A204.1 (cell line): Measurements from ENCODE around the gene ELOVL5.

Experiments
- FAIRE-seq: peaks from 2 replicates; lab custom pipeline; 2012; peaks lifted over from hg19 to GRCh38; lab: Jason Lieb, UNC

The ELOVL5 gene

GRCh38 chr6:53302678-53303360 lies 45.9 kb downstream of the ELOVL5 start:
- FAIRE-seq: no peak

DNA sequence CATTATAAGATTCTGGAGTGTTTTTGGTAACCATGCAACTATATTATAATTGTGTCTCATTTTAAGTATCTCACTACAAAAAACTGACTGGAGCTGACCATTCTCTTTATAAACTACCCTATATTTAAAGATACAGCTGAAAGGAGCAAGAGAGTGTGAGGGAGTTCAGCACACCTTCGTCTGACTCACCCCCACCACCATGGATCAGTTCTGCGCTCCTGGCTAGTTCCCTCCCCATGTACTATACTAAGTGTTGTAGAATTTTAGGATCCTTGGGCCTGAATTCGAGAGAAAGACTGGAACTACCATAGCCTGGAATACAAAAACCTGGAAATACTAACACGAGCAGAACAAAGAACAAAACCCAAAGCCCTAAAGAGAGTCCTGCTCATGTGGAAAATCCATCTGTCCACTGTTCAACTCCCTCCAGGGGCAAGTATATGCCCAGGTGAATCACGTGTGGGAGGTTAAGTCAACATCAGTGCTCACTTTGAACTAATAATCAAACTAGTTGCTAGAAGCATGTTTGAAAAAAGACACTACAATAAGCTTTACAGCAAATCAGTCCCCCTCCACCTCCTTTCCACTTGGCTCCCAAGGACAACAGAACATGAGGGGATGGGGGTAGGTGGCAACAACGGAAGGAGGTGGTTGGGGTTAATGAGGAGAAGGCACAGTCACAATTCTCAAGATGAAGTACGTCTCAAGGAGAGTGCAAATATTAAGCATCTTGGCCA lies 46.8 kb downstream of the ELOVL5 start:
- FAIRE-seq: no peak

DNA sequence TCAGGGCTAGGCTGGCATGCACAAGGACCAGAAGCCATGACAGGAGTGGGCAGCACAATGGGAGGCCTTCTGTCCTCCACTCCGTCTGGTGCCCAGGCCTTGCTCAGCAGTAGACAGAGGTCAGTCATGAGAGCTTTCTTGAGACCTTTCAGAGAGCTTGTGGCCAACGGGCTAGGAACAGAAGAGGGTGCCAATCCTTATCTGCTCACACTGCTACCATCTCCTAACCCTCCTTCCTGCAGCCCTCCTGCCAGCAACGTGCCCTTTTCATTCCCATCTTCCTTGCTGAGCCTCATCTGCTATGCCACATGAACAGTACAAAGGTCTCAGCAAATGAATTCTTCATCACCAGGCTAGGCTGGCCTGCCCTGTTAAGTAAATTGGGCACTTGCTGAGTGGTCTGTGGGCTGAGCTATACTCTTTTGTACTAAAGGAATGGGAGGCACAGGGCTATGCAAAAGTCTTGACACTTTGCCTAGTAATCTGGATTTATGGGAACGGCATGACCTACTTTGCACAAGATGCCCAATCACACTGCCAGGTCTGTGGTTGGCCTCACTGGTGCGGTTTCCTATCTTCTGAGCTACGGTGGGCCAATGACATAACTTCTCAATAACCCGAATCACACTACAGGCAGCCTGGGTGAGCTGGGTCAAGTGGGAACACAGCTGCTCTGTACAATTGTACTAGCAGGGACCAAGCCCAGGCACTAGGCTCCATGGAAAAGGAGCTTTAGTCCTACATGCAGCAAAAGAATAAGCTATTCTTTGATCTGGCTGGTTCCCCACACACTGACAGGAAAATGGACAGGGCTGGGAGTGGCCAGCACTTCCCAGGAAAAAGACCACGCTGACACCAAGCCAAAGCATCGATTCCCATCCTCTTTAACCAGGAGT lies 47.8 kb downstream of the ELOVL5 start:
- no peak for FAIRE-seq

GRCh38 chr6:53299331-53300005 lies 49.3 kb downstream of the ELOVL5 start:
- no peak for FAIRE-seq

DNA sequence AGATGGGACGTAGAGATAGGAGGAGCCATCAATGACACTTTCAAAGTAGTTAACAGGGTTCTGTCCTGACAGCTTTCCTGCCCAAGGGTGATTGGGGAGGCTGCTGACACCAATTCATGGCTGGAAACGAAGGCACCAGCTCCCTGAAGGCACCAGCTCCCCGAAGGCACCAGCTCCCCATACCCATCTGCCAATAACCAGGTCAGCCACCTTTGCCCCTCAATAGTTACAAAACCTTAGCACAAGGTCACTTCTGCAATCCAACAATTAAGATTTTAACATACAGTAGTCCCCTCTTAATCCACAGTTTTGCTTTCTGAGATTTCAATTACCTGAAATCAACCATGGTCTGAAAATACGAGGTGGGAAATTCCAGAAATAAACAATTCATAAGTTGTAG lies 51.7 kb downstream of the ELOVL5 start:
- FAIRE-seq: no peak

DNA sequence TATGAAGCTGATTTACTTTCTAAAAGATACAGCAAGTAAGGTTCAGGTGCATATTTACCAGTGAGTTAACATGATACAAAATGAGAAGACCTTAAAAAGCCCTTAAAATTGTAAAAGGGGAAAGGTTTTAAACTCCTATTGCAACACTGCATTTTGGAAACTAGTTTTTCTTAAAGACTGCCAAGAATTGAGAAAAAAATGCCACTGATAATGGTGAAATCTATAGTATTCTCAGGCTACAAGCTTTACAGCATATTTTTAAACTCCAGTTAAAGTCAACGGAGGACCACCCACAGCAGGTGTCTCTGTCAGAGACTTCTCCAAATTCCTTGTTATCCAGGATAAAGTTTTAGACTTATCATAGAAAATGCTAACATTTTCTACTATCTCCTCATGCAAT lies 53.6 kb downstream of the ELOVL5 start:
- no peak for FAIRE-seq

DNA sequence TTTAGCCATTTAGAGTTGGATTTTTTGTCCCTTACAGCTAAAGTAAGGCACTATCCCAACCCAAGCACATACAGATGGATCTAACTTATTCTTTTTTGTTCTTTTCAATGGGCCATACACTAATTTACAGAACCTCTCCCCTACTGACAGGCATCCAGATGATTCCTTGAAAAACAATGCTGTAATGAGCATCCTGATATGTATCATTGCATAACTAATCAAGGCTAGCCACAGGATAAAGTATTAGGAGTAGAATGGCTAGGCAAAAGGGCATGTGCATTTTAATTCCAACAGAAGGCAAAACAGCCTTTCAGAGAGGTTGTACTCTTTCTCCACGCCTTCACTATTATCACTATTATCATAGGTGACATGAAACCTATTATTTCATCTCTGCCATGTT lies 54.1 kb downstream of the ELOVL5 start:
- FAIRE-seq: no peak

GRCh38 chr6:53294095-53294494 lies 54.7 kb downstream of the ELOVL5 start:
- FAIRE-seq: no peak

- no peak for FAIRE-seq
Measured at GRCh38 chr6:53293691-53294090, 55.1 kb downstream of the ELOVL5 start.

GRCh38 chr6:53290537-53291510 lies 57.9 kb downstream of the ELOVL5 start:
- no peak for FAIRE-seq

- FAIRE-seq: no peak
Measured at GRCh38 chr6:53287336-53288225, 61.2 kb downstream of the ELOVL5 start.

DNA sequence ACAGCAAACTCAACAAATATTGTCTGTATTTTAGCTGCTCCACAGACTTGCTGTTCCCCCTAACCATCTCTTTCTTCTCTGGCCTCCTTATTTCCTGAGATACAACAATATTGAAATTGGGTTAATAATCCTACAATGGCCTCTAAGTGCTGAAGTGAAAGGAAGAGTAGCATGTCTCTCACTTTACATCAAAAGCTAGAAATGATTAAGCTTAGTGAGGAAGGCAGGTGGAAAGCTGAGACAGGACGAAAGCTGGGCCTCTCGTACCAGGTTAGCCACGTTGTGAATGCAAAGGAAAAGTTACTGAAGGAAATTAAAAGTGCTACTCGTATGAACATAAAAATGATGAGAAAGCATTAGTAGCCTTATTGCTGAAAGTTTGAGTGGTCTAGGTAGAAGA lies 63.8 kb downstream of the ELOVL5 start:
- no peak for FAIRE-seq

DNA sequence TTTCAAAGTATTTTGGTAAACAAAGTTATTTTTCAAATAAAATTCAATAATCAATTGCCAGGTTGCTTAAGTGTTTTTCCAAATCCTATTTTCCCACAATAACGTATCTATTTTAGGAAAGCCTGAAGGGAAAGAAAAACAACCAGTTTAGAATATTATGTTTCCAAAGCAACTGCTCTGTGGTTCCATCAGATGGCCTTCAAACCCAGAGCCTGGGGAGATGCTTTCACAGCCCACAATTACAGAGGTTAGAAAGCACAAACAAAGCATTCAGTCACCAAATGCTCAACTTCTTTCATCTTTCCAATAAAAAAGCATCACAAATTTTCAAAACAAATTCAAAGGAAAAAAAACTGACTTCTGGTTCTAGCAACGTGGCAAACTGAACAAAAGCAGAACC lies 66.0 kb downstream of the ELOVL5 start:
- FAIRE-seq: no peak

- FAIRE-seq: no peak
Measured at GRCh38 chr6:53282234-53282633, 66.5 kb downstream of the ELOVL5 start.

DNA sequence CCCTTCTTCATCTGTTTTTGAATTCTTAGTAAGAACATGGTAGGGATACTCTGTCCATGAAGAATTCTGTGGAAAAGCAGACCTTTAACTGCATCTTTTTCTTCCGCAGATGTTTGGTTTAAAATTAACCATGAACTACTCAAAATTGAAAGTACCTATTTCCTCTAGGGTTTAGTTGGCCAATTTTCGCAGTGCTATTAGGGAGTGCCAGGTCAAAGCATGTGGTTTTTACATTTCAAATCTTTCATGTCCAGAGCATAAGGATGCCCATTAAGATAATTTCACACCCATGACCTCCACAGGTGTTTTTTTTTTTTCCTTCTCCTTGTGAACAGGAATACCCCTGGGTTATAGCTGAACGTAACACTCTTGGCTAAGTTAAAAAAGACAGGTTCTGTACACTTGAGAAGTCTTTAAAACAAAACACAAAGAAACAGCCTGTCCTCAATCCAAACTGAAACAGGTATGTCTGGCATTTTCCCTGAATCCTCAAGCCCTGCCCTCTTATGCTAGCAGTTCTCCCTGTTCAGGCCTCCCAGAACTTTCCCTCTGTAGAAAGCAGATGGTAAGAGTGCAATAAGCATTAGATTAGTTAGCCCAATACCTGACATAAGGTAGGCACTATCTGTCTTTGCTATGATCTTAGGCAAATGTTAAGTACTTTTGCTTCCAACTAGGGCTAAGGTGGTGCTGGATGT lies 67.1 kb downstream of the ELOVL5 start:
- FAIRE-seq: no peak

DNA sequence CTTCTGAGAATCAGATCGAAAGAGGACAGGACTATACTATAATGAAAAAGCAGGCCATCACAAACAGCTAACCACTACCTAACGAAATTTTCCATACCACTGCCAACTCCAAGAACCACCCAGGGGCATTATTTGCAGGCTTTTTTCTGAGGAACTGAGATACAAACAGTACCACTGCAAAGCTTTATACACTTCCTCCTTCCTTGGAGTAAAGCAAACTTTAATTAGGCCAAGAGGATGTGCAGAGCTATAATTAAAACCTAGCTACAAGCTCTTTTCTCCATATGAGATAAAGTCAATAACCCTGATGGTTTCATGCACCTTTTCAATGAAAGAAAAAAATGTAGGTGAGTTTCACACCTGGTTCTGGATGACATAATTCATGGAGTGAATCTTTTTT lies 68.5 kb downstream of the ELOVL5 start:
- FAIRE-seq: no peak

GRCh38 chr6:53279293-53279692 lies 69.5 kb downstream of the ELOVL5 start:
- no peak for FAIRE-seq

DNA sequence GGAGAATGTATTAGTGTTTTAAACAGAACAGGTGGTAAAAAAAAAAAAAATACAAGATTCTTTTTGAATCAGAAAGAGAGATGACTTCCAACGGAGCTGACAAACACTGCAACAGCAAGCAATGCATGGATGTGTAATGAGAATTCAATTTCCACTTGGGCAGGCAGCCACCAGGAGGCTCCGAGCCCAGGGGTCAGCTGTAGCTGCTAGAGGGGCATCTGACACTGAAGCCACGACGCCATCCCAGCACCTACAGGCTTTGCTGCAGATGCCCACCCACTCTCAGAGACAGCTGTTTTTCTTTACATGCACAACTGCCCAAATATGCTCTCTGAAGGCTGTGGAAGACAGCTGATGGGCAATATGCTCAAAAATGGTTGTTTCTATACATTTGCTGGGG lies 75.4 kb downstream of the ELOVL5 start:
- no peak for FAIRE-seq

GRCh38 chr6:53269827-53270226 lies 78.9 kb downstream of the ELOVL5 start:
- no peak for FAIRE-seq
